ENCODE results near the gene FAAP20. TPM values are rescaled to one million over a fixed set of nuclear protein-coding genes. Genes with fewer than 3 reads are reported as not detected.

FAAP20 gene
- total and polyA plus RNA-seq, 2 of the 8 experiments (the other 6 are each of a cell fraction or from before 2014, with no cell fraction given) = 58.4 to 99.8 TPM

- Histone ChIP-seq H3K4me3 (ENCODE audit: extremely low read depth in 1 of 4, insufficient read depth in 2 of 4, low read depth in 3 of 4, low read length in 4 of 4) (peak overlapping the region in 3 of 4 experiments; percentile 28 to 49 (median 48); a peak in 5 of 8 replicates), H2BK120ac (replicated peaks; ENCODE audit: low read depth, low read length) (no peak overlapping the region), H4K91ac (replicated peaks; ENCODE audit: insufficient read length, low read length) (no peak overlapping the region), H2BK15ac (ENCODE audit: low read length) (no peak overlapping the region), H3K18ac (ENCODE audit: extremely low read depth, low read length) (peak overlapping the region; percentile 10), H2BK5ac (ENCODE audit: low read depth, low read length) (peak overlapping the region; percentile 73; the same call in 1 of the 2 replicates), H3K23ac (ENCODE audit: insufficient read length) (no peak overlapping the region), H3K36me3 (ENCODE audit: control insufficient read depth in 2 of 4, insufficient read depth in 4 of 4, low read length in 3 of 4) (peaks cover 3 to 7% (median 3%) of the 10 kb centered on the region in 4 experiments; a peak in 6 of 8 replicates), H3K14ac (ENCODE audit: insufficient read length) (no peak overlapping the region), H4K8ac (ENCODE audit: extremely low read depth, insufficient read depth, low read length) (peak overlapping the region; percentile 81; the same call in 1 of the 2 replicates), H3K27ac (ENCODE audit: low read depth, low read length) (no peak overlapping the region), H2BK12ac (ENCODE audit: low read depth, low read length) (no peak overlapping the region), H2AFZ (ENCODE audit: low read length) (no peak overlapping the region), H2AK5ac (ENCODE audit: low read depth, low read length) (no peak overlapping the region), H3K9ac (replicated peaks in 1 of 4; ENCODE audit: extremely low read depth in 1 of 4, low read depth in 3 of 4, low read length in 3 of 4) (peak overlapping the region in 1 of 4 experiments; percentile 33; a peak in 1 of 7 replicates), H4K20me1 (replicated peaks in 1 of 2; ENCODE audit: control insufficient read depth in 1 of 2, insufficient read depth in 2 of 2, low read length in 2 of 2) (peaks cover 4 to 15% of the 10 kb centered on the region in 2 experiments), H3K23me2 (ENCODE audit: low read depth, low read length) (peaks cover 4% of the 10 kb centered on the region; the same call in 1 of the 2 replicates), H3K79me2 (ENCODE audit: control insufficient read depth in 1 of 2, insufficient read depth in 2 of 2, low read length in 2 of 2) (peaks cover 0 to 26% of the 10 kb centered on the region in 2 experiments; a peak in 1 of 4 replicates), H3K56ac (replicated peaks; ENCODE audit: insufficient read length, low read depth, low read length) (peak overlapping the region; percentile 19), H3K4ac (replicated peaks; ENCODE audit: insufficient read length, low read depth, low read length) (no peak overlapping the region), H3K79me1 (ENCODE audit: low read depth, low read length) (peaks cover 2% of the 10 kb centered on the region; the same call in 1 of the 2 replicates), H3K27me3 (replicated peaks in 1 of 4; ENCODE audit: control insufficient read depth in 3 of 4, extremely low read depth in 1 of 4, insufficient read depth in 3 of 4, low read length in 3 of 4) (no peaks in the 10 kb centered on the region), H3K4me2 (ENCODE audit: insufficient read depth in 1 of 2, low read depth in 2 of 2, low read length in 2 of 2) (peak overlapping the region; percentile 50 to 63), H3K9me3 (ENCODE audit: insufficient read depth in 2 of 2, low read depth in 1 of 2, low read length in 1 of 2) (no peaks in the 10 kb centered on the region), H2BK20ac (ENCODE audit: low read length) (no peak overlapping the region), H3K4me1 (replicated peaks in 1 of 4; ENCODE audit: control insufficient read depth in 3 of 4, insufficient read depth in 4 of 4, low read length in 3 of 4) (peaks cover 0 to 16% (median 7%) of the 10 kb centered on the region in 4 experiments; a peak in 5 of 7 replicates), H4K5ac (ENCODE audit: insufficient read length, low read depth, low read length) (peak overlapping the region; percentile 2)
- ChIA-PET CTCF (ENCODE audit: partially characterized antibody) (interaction anchor here (0.6 to 14.1 kb wide), 6 partner anchors 14 to 193 kb away, joined by 3 to 154 read pairs (median 4); no protein-coding TSS in a partner anchor), POLR2A (ENCODE audit: partially characterized antibody) (interaction anchor here (0.9 to 2.3 kb wide), 5 partner anchors 9 to 119 kb away, joined by 3 to 7 read pairs (median 3); no protein-coding TSS in a partner anchor)
- WGBS, 2 experiments (ENCODE audit: extremely low coverage in 1 of 2, insufficient coverage in 1 of 2, insufficient read length in 1 of 2, insufficient replicate concordance in 2 of 2, low coverage in 1 of 2, low lambda C conversion rate in 2 of 2, missing lambda C conversion rate in 1 of 2) = 36% methylated on average over 65 of the region's 65 CpGs; no CpG with 5 or more reads in 1 of the 2 experiments
- no peak for FAIRE-seq
- peak; percentile 32; the same call in 1 of the 2 replicates for TF ChIP-seq TCF12 (IDR thresholded peaks at IDR 0.05; ENCODE audit: low read depth, low read length)
- TF ChIP-seq CREB1 (IDR thresholded peaks at IDR 0.05) = peak; percentile 62
- TF ChIP-seq SIN3A (conservative IDR thresholded peaks at IDR 0.05 in 1 of 2, IDR thresholded peaks at IDR 0.05 in 1 of 2; ENCODE audit: low read depth in 1 of 2, low read length in 2 of 2) = peak; percentile 93 to 98
- TF ChIP-seq MAX (IDR thresholded peaks at IDR 0.05) = peak; percentile 53
- TF ChIP-seq BACH1 (IDR thresholded peaks at IDR 0.05; ENCODE audit: low read length) = no peak
- TF ChIP-seq RBBP5 (IDR thresholded peaks at IDR 0.05; ENCODE audit: borderline replicate concordance, low read depth, low read length) = peak; percentile 62; the same call in 1 of the 2 replicates
- no peak for TF ChIP-seq YY1 (IDR thresholded peaks at IDR 0.05; ENCODE audit: low read depth, low read length)
- peak; percentile 50 for TF ChIP-seq SAP30 (IDR thresholded peaks at IDR 0.05; ENCODE audit: insufficient read depth, insufficient replicate concordance, low read length)
- peak; percentile 61 for TF ChIP-seq NRF1 (IDR thresholded peaks at IDR 0.05; ENCODE audit: low read depth, low read length)
- DNase-seq (ENCODE audit: low read depth in 1 of 2, low spot score in 2 of 2) = peak; percentile 51 to 93
These were observed 4.8 kb downstream of the FAAP20 start for GRCh38 chr1:2189459-2190425.

All from H1 (cell line).